CD1c-positive myeloid dendritic cell (primary cell): Measurements from ENCODE around the gene PTPRH.
"Not testable (repeated sequence)": the region's sequence is repeated elsewhere in the genome, so short reads cannot be mapped to it uniquely, and the experiment has no call there.

Experiments
- DNase-seq: peaks from one replicate; pipeline ENCODE4 v3.0.0-alpha.2; 2016; ENCODE audit errors: extremely low spot score

Gene PTPRH

GRCh38 chr19:55225415-55225958 lies 16.2 kb upstream of the PTPRH start:
- DNase-seq, result no peak

DNA sequence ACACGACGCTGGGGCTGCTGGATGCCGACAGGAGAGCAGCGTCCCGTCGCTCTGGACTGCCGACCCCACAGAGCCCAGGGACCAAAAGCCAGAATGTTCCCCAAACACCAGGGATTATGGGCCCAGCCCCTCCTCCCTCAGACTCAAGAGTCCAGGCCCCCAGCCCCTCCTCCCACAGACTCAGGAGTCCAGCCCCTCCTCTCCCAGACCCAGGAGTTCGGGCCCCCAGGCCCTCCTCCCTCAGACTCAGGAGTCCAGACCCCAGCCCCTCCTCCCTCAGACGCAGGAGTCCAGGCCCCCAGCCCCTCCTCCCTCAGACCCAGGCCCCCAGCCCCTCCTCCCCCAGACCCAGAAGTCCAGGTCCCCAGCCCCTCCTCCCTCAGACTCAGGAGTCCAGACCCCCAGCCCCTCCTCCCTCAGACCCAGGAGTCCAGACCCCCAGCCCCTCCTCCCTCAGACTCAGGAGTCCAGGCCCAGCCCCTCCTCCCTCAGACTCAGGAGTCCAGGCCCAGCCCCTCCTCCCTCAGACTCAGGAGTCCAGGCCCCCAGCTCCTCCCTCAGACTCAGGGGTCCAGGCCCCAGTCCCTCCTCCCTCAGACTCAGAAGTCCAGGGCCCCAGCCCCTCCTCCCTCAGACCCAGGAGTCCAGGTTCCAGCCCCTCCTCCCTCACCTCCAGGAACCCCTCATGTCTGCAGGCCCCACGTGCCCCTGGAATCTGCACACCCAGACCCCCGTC lies 15.5 kb upstream of the PTPRH start:
- DNase-seq, result not testable (repeated sequence)

- no peak for DNase-seq
Observed at GRCh38 chr19:55224038-55224665, 14.9 kb upstream of the PTPRH start.

DNA sequence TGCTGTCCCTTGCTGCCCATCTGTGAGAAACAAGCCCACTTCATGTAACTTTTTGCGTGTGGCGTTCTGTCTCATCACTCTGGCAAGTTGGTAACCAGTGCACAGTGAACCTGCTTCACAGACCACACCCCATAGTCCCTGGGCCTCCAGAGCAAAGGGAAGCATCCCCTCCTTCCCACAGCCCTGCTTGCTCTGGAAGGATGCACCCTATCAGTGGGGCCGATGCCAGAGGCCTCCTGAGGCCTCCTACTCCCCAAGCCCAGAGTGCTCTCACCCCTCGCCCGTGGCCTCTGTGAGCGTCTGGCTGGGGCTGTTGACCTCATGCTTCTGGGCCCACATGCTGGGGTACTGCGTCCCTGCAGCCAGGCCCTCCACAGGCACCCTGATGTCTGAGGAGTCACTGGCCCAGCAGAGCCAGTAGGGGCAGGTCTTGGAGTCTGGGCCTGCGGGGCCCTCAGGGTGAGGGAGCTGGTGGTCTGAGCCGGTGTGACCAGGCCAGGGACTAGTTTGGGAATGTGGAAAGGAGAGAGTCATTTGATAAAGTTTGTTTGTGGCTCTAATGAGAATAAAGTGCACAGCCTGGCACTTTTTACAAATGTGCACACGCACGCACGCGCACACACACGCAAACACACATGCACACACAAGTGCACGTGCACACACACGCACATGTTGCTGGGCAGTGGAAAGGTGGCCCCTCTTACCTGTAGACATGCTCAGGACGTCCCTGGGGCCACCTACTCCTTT lies 14.2 kb upstream of the PTPRH start:
- DNase-seq, result no peak

DNA sequence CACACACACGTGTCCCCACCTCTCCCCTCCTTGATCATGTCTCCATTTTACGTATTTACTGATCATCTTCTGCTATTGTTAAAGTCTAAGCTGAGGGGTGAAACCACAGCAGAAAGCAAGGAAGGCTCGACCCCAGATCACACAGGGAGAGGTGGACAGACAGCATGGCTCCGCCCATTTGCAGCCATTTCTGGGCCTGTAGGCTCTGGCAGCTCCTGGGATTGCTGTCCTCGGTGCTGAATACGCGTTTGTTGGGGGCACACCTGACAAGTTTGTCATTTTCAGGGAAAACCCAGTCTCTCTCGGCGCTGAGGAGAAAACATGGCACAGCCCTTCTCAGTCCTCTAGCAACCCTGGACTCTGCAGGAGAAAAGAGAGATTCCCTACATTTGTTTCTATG lies 11.2 kb upstream of the PTPRH start:
- no peak for DNase-seq

DNA sequence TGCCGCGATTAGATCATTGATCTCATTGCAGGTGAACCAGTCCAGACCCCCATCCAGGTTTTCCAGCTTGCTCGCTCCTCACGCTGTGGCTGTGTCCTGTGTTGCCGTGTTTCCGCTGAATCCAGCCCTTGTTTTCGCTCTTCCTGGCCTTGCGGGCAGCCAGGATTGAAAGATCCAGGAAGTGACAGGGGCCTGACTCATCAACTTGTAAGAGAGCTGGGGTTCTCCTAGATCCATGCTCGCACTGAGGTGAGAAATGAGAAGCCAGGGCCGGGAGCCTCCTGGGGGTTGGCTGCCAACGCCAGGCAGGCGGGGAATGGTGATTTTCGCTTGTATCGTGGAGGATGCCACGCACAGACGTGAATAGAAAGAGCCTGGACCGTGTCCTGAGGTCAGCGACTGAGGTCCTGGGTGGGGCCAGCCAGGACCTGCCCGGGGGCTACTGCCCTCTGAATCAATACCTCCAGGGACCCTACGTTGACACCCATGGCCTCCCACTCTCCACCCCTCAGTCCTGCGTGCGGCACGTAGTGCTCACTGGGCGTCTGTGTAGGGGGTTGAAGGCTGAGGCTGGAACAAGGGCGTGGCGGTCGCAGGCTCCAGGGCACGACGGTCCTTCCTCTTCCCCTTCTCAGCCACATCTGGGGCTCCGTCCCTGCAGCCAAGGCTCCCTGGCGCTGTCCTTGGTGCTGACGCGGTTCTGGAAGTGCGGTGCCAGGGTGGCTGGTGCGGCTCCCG lies 7.3 kb upstream of the PTPRH start:
- peak; percentile 90 for DNase-seq

DNA sequence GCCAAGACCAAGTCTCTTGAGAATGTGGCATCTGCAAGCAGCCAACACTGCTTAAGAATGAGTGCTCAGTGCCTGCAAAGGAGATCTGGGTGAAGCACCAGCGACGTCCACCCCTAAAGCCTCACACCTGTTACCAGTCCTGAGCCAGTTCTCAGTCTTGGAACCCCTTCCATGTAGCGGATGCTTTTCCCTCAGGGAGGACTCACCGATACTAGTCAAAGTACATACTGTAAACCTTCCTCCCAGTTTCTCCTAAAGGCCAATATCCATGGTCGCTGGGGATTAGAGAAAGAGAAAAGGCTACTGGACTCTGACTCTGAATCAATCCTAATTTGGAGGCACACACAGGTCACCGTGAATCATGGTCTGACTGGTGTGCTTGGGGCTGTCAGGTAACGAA lies 4.2 kb upstream of the PTPRH start:
- no peak for DNase-seq

GRCh38 chr19:55212447-55212846 lies 3.1 kb upstream of the PTPRH start:
- peak; percentile 64 for DNase-seq

DNA sequence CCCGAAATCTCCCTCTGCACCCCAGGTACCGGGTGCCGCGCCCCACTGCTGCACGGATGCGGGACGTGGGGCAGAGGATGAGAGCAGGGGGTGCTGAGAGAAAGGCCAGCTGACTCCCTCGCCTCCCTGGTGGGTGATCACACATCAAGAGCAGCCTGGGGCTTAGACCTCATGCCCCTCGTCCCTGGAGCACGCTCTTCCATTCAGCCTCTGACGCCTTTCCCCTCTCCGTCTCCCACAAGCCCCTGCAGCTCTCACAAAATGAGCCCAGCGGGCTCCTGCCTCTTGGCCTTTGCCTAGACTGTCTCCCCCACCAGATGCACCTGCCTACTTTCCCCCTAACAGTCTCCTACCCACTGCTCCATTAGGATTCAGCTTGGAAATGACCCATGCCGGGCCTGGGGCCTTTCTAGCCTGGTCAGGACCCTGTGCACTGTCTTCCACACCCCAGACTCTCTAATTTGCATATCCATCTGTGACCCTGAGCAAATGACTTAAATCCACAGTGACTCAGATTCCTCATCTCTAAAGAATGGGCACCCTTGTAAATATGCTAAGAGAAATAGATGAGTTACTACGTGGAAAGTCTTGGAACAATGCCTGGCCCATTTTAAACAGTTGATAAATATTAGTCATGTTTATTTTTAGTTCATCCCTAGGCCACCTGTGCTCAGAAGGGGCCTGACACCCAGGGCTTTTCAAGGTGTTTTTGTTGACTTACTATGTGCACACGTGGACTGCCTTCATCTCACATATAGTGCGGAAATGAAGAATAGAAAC lies 582 bp upstream of the PTPRH start:
- no peak for DNase-seq

DNA sequence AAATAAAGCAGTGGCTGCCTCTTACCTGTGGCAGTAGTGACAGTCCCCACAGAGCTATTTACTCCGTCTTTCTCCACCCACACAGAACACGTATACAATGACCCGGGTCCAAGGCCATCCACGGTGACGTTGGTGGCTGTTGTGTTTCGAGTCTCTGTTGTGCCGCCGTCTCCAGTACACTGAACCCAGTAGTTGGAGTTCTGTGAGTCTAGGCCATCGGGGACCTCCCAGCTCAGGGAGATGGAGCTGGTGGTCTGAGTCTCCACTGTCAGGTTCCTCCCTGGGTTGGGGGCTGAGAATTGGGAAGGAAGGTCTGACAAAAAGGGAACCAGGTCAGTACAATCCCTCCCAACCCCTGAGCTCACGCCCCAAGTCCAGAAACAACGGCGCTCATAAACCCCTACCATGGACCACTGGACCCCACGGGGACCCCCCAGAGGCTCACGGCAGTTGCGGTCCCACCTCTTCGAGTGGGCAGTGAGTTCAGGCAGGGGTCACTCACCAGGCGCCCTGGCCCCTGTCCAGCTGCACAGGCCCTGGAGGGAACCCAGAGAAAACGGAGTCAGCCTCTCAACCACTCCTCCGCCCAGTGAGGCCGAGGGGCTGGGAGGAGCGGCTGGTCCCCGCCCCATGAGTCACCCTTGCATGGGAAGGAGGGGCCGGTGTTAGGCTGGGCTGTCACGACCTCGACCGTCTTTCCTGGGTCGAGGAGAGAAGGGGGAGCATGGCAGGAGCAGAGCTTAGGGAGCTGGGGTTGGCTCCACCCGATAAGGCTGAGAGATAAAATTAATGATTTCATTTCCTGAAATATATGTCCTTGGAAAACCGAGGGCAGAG lies 2.4 kb downstream of the PTPRH start:
- DNase-seq, result peak; percentile 82

DNA sequence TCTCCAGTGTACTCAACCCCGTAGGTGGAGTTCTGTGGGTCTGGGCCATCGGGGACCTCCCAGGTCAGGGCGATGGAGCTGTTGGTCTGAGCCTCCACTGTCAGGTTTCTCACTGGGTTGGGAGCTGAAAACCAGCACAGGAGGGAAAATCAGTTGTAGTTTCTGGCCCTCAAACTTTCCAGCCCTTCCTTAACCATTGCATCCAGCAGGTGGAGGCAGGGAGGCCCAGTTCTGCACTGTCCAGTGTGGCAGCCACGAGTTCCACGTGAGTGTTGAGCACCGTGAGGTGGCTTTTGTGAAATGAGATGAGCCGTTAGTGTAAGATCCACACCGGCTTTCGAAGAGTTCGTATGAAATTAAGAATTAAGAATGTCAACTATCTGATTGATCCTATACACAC lies 7.1 kb downstream of the PTPRH start:
- peak; percentile 42 for DNase-seq

- no peak for DNase-seq
Observed at GRCh38 chr19:55199620-55200204, 9.6 kb downstream of the PTPRH start.

DNA sequence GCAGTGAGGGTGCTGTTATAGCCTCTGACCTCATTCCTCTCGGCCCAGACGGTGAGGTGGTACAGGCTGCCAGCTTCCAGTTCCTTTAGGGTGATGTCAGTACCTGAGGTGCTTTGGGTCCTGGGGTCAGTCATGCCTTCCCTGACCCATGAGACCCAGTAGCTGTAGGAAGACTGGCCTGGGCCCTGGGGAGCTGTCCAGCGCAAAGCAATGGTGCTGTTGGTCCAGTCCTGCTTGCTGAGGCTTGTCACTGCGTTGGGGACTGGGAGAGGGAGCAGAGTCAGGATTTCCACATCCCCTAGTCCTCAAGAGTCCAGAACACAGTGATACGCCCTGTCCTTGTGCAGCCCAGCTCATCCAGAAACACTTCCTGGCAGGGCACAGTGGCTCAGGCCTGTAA lies 10.7 kb downstream of the PTPRH start:
- no peak for DNase-seq

GRCh38 chr19:55197528-55197927 lies 11.8 kb downstream of the PTPRH start:
- peak; percentile 24 for DNase-seq

DNA sequence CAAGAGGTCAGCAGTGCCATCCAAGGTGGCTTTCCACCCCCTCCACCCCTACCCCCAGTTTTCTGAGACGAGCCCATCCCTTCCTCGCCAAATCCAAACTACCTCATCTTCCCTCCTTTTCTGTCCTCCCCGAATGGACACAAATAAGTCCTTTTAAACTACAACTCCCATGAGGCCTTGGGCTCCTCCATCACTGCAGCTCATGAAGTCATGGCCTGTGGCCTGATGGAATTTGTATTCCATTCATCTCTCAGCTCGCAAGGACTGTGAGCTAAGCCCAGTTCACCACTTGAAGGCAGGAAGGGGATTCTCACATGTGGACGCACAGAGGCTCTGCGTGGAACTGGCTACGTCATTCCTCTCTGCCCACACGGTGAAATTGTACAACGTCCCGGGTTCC lies 12.5 kb downstream of the PTPRH start:
- no peak for DNase-seq

DNA sequence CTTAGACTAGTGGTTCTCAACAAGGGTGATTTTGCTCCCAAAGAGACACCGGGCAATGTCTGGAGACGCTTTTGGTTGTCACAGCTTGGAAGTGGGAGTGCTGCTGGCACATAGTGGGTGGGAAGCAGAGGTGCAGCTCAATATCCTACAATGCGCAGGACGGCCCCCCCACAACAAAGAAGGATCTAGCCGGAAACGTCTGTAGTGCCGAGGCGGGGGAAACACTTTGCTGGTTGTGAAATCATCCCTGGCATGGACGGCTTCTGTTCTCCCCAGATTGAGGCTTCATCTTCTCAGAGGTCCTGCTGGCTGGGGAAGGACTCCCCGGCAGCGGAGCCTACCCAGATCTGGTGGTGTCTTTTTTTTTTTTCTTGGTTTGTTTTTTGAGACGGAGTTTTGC lies 15.8 kb downstream of the PTPRH start:
- DNase-seq, result no peak

GRCh38 chr19:55189403-55189835 lies 19.9 kb downstream of the PTPRH start:
- peak; percentile 54 for DNase-seq

GRCh38 chr19:55188625-55189024 lies 20.7 kb downstream of the PTPRH start:
- no peak for DNase-seq

GRCh38 chr19:55186080-55186479 lies 23.2 kb downstream of the PTPRH start:
- DNase-seq, result no peak

GRCh38 chr19:55181740-55182139 lies 27.6 kb downstream of the PTPRH start:
- DNase-seq, result no peak
